IPS-18a (cell line): ENCODE measurements around the gene PRKCA.

ENCODE experiments used
- H3K27ac ChIP-seq: one replicate; pipeline ENCODE4 v1.5.1; 2013; ENCODE audit warnings: low read length
- H3K27me3 ChIP-seq: one replicate; pipeline ENCODE4 v1.6.1; 2013; ENCODE audit warnings: mild to moderate bottlenecking, low read length; ENCODE audit not compliant: control insufficient read depth, insufficient read depth
- H3K36me3 ChIP-seq: one replicate; pipeline ENCODE4 v1.6.1; 2013; ENCODE audit warnings: low read depth, low read length; ENCODE audit not compliant: control insufficient read depth
- H3K4me1 ChIP-seq: one replicate; pipeline ENCODE4 v1.6.1; 2013; ENCODE audit warnings: low read depth, low read length; ENCODE audit not compliant: control insufficient read depth
- H3K4me3 ChIP-seq: one replicate; pipeline ENCODE4 v1.5.1; 2013; ENCODE audit warnings: low read length
- H3K9ac ChIP-seq: one replicate; pipeline ENCODE4 v1.6.1; 2013; ENCODE audit warnings: mild to moderate bottlenecking, low read length, moderate library complexity
- H3K9me3 ChIP-seq: one replicate; pipeline ENCODE4 v1.6.1; 2013; ENCODE audit warnings: low read depth, low read length; ENCODE audit not compliant: control insufficient read depth

Gene PRKCA

GRCh38 chr17:66835476-66835875, 533.1 kb downstream of the PRKCA start:
- H3K27ac ChIP-seq = no peak overlapping the region
- H3K4me3 ChIP-seq = peak overlapping the region; percentile 54
- H3K36me3 ChIP-seq = no peaks in the 10 kb centered on the region
- no peak overlapping the region for H3K9ac ChIP-seq
- H3K4me1 ChIP-seq = peaks cover 3% of the 10 kb centered on the region
- peaks cover 22% of the 10 kb centered on the region for H3K27me3 ChIP-seq
- H3K9me3 ChIP-seq = no peaks in the 10 kb centered on the region

DNA sequence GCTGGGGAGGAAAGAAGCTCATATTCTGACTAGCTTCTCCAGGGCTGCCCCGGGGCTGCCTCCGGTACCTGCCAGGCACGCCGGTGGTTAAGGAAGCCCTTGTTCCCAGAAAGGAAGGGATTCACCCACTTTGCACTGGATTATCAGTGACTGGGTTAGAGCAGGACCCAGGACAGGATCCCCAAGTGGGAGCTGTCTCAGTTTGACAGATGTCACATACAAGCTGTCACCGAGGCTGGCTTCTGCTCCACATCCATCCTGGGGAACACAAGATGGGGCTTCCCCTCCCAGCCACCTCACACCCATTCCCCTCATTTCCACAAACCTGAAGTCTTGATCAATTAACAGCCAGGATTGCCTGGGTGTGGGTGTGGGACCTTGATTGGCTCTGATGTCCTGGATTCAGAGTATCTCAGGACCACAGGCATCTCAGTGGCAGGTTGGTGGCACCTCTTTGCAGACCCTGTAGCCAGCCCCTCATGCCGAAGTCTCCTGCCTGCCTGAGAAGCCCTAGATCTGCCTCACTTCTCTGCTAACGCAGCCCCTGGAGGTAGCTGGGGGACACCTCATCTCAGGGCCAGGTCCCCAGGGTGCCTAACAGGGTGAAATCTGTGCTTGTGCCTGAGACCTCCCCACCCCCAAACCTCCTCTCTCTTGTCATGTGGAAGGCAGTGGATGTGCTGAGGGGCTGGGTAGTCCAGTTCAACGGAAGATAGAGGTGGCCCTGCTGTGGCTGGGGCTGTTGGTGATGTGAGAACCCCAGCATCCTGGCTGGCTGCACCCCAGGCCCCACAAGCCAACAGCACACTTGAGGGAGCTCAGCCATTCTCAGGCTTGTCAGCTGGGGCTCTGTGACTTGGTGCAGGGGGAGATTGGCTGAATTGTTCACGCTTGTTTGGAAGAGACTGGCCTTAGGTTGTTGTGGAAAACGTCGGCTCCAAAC, 533.9 kb downstream of the PRKCA start:
- H3K9me3 ChIP-seq = no peaks in the 10 kb centered on the region
- no peaks in the 10 kb centered on the region for H3K36me3 ChIP-seq
- no peak overlapping the region for H3K27ac ChIP-seq
- no peak overlapping the region for H3K4me3 ChIP-seq
- no peak overlapping the region for H3K9ac ChIP-seq
- peaks cover 22% of the 10 kb centered on the region for H3K27me3 ChIP-seq
- no peaks in the 10 kb centered on the region for H3K4me1 ChIP-seq

DNA sequence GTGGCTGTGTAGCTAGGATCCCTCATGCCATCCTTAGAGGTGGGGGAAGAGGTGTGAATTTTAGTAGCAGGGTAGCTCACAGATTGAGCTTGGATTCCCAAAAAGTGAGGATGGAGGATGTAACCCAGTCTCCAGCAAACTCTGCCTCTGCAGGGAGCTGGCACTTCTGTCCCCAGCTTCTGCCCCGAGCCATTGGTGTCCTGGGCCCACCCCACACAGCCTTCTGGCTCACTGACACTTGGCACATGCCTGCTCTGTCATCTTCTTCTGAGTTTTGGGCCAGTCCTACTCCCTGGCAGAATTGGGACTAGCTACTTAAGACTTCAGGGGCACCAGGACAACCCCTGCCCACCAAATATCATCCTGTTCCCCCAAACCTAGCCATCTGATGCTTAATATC, 534.8 kb downstream of the PRKCA start:
- H3K27ac ChIP-seq = no peak overlapping the region
- no peak overlapping the region for H3K9ac ChIP-seq
- peaks cover 22% of the 10 kb centered on the region for H3K27me3 ChIP-seq
- H3K9me3 ChIP-seq = no peaks in the 10 kb centered on the region
- H3K36me3 ChIP-seq = no peaks in the 10 kb centered on the region
- no peaks in the 10 kb centered on the region for H3K4me1 ChIP-seq
- H3K4me3 ChIP-seq = no peak overlapping the region

DNA sequence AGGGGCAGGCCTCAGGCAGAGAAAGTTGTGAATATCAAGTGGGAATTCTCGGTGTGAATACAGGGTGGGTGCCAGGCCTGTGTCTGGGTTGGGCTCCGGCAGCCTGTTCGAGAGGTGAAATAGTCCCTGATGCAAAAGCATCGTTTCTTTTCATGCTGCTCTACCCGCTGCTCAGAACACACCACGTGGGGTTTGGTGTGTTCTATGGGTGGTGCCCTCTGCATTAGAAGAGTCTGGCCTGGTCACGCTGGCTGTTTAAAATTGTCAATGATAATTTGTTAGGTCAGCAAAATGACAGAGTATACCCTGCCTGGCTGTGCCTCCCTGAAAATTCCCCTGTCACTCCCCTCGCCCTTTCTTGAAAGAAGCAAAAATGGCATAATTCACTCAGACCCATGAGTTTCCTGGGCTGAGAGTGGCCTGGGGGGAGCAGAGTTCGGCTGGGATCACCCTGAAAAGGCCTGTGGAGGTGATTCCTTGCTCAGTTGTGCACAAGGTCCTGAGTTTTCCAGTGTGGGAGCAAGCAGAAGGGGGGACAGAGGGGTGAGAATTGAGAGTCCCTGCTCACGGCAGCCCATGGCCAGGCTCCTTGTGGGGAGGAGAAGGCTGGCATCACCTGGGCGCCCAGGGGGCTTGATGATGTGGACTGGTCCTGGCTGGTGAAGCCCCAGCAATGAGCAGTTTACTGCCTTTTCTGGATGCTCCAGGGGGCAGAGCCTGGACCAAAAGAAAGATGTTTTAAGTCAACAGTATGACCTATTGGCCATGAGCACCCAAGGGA, 535.7 kb downstream of the PRKCA start:
- peaks cover 22% of the 10 kb centered on the region for H3K27me3 ChIP-seq
- H3K9ac ChIP-seq = no peak overlapping the region
- no peaks in the 10 kb centered on the region for H3K9me3 ChIP-seq
- H3K36me3 ChIP-seq = no peaks in the 10 kb centered on the region
- H3K27ac ChIP-seq = no peak overlapping the region
- no peaks in the 10 kb centered on the region for H3K4me1 ChIP-seq
- no peak overlapping the region for H3K4me3 ChIP-seq

- no peak overlapping the region for H3K9ac ChIP-seq
- no peak overlapping the region for H3K4me3 ChIP-seq
- H3K9me3 ChIP-seq = no peaks in the 10 kb centered on the region
- no peak overlapping the region for H3K27ac ChIP-seq
- H3K36me3 ChIP-seq = no peaks in the 10 kb centered on the region
- peaks cover 13% of the 10 kb centered on the region for H3K27me3 ChIP-seq
- H3K4me1 ChIP-seq = no peaks in the 10 kb centered on the region
Observed at GRCh38 chr17:66839616-66840015, 537.2 kb downstream of the PRKCA start.

DNA sequence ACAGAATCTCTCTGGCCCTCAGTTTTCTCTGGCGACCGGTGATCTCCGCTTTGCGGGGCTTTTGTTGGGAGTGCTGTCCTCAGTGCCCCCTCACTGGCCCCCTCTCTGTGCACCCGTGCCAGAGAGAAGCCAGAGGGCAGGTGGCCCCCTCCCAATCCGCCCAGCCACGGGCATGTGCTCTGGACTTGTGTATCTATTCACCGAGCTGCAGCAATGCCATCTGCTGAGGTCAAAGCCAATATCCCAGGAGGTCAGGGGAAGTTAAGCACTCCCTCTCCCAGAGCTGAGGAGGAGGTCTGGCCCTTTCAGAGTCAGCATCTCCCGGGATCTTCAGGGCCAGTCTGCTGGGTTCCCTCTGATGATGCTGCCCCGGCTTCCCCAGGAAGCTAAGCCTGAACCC, 537.6 kb downstream of the PRKCA start:
- no peaks in the 10 kb centered on the region for H3K9me3 ChIP-seq
- H3K27me3 ChIP-seq = peaks cover 12% of the 10 kb centered on the region
- H3K4me1 ChIP-seq = no peaks in the 10 kb centered on the region
- no peaks in the 10 kb centered on the region for H3K36me3 ChIP-seq
- H3K9ac ChIP-seq = no peak overlapping the region
- H3K27ac ChIP-seq = no peak overlapping the region
- no peak overlapping the region for H3K4me3 ChIP-seq

DNA sequence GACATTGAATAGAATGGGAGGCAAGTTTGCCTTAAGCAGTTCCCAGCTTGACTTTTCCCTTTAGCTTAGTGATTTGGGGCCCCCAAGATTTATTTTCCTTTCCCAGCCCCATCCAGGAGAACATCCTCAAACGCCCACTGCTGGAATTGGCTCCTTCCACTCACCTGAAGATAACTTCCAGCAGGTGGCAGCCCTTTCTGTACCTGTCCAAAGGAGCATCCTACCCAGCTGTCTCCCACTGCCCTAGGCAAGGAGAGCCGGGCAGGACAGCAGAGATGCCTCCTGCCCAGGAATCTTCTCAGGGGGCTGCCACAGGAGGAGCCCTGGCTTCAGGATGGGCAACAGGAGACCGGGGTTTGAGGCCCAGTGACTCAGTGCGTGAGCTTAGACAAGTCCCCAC, 538.9 kb downstream of the PRKCA start:
- no peak overlapping the region for H3K27ac ChIP-seq
- H3K27me3 ChIP-seq = no peaks in the 10 kb centered on the region
- no peaks in the 10 kb centered on the region for H3K9me3 ChIP-seq
- no peak overlapping the region for H3K9ac ChIP-seq
- H3K36me3 ChIP-seq = no peaks in the 10 kb centered on the region
- no peak overlapping the region for H3K4me3 ChIP-seq
- no peaks in the 10 kb centered on the region for H3K4me1 ChIP-seq

GRCh38 chr17:66841744-66842143, 539.3 kb downstream of the PRKCA start:
- H3K9me3 ChIP-seq = no peaks in the 10 kb centered on the region
- no peak overlapping the region for H3K27ac ChIP-seq
- H3K27me3 ChIP-seq = no peaks in the 10 kb centered on the region
- no peak overlapping the region for H3K4me3 ChIP-seq
- no peaks in the 10 kb centered on the region for H3K36me3 ChIP-seq
- H3K4me1 ChIP-seq = no peaks in the 10 kb centered on the region
- no peak overlapping the region for H3K9ac ChIP-seq

- no peak overlapping the region for H3K4me3 ChIP-seq
- H3K27ac ChIP-seq = no peak overlapping the region
- no peaks in the 10 kb centered on the region for H3K36me3 ChIP-seq
- H3K4me1 ChIP-seq = no peaks in the 10 kb centered on the region
- H3K9me3 ChIP-seq = no peaks in the 10 kb centered on the region
- no peak overlapping the region for H3K9ac ChIP-seq
- H3K27me3 ChIP-seq = no peaks in the 10 kb centered on the region
Observed at GRCh38 chr17:66842505-66842904, 540.1 kb downstream of the PRKCA start.

GRCh38 chr17:66842959-66843358, 540.5 kb downstream of the PRKCA start:
- Histone ChIP-seq H3K9me3 (no peaks in the 10 kb centered on the region), H3K9ac (no peak overlapping the region), H3K4me1 (no peaks in the 10 kb centered on the region), H3K36me3 (no peaks in the 10 kb centered on the region), H3K27ac (no peak overlapping the region), H3K4me3 (no peak overlapping the region), H3K27me3 (no peaks in the 10 kb centered on the region)

GRCh38 chr17:66843627-66844026, 541.2 kb downstream of the PRKCA start:
- H3K9me3 ChIP-seq = no peaks in the 10 kb centered on the region
- H3K27me3 ChIP-seq = no peaks in the 10 kb centered on the region
- no peaks in the 10 kb centered on the region for H3K36me3 ChIP-seq
- H3K4me1 ChIP-seq = no peaks in the 10 kb centered on the region
- H3K9ac ChIP-seq = no peak overlapping the region
- H3K27ac ChIP-seq = no peak overlapping the region
- no peak overlapping the region for H3K4me3 ChIP-seq
